ENCODE data around the gene CAPN12.

CAPN12 gene

GRCh38 chr19:38723990-38724854 is 20.1 kb downstream of the CAPN12 start:
- no peak for DNase-seq

- no peak for DNase-seq
Measured at GRCh38 chr19:38723606-38723965, 20.7 kb downstream of the CAPN12 start.

- no peak for DNase-seq
Measured at GRCh38 chr19:38722947-38723605, 21.2 kb downstream of the CAPN12 start.

DNA sequence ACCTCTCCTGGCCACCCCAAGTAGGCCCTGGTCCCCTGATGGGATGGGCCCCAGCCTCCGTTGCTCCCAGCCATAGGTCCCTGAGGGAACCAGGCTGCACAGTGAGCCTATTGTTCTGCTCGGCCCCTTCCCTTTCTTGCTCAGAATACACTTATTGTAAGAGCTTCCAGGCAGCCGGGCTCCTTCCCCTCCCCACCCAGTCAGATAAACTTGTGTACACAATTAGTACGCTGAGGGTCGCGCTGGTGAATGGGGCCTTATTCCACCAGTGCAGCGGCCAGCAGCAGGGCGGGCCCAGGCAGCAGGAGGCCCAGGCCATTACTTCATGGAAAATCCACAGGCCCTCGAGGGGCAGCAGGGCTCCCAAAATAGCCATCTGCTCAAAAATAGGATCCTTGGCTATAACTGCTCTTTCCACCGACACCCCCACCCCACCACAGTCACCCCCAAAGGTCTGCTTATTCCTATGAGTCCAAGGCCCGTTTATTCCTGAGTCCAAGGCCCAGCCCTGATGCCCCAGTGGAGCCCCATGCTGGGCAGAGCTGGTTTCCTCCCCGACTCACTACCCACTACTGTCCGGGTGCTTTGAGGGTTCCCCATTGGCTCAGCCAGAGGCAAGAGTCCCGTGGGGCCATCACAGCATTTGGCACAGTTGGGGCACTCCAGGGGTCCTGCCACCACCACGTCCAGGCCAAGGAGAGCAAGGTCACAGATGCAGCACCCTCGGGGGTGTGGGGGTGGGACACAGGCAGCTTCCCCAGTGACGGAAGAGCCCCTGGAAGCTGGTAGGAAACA is 22.1 kb downstream of the CAPN12 start:
- no peak for DNase-seq

- no peak for DNase-seq
Measured at GRCh38 chr19:38721496-38721895, 22.8 kb downstream of the CAPN12 start.

- no peak for DNase-seq
Measured at GRCh38 chr19:38720559-38721236, 23.6 kb downstream of the CAPN12 start.

DNA sequence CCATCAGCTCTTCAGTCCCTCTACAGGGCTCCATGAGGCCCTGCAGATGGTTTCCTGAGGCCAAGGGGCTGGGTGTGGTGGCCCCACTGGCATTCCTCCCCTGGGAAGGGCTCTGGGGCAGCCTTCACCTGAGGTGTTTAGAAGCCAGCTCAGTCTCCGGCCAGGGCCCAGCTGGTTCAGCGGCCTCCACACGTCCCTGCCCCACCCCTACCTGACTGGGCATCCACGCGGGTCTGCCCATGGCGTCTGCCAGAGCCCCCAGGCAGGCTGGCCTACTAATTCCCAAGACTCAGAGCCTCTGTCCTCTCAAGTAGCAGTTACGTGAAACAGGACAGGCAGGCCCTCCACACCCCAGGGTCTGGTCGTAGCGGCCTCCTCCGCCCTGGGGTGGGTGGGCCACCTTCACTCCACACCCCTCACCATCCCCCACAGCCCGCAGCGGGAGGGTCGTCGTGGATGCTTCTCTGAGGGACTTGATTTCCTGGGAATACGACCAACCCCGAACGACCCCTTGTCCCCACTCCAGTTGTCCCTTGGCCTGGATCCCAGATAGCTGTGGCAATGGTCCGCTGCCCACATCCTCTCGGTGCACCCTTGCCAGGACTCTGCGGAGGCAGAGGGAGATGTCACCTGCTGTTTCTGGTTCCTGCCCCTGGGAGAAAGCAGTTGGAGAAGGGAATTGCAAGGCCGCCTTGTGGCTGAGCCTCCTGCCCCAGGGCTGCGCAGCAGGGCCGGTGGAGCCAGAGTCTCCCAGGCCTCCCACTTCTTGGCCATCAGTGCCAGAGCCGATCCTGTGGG is 24.3 kb downstream of the CAPN12 start:
- DNase-seq = no peak

GRCh38 chr19:38718747-38719543 is 25.3 kb downstream of the CAPN12 start:
- no peak for DNase-seq

DNA sequence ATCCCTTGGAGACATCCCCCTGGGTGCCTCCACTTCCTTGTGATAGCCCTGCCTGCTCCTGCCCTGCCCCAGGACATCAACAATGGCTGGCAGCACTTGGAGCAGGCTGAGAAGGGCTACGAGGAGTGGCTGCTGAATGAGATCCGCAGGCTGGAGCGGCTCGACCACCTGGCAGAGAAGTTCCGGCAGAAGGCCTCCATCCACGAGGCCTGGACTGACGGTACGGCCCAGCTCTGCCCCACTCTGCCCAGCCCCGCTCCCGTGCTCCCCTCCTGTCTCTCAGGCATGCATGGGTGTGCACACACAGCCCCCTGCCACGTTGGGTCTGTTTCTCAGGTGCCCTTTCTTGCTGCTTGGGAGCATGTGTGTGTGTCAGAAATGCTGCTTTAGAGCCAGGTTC is 26.4 kb downstream of the CAPN12 start:
- no peak for DNase-seq

- DNase-seq = no peak
Measured at GRCh38 chr19:38717051-38717450, 27.2 kb downstream of the CAPN12 start.

GRCh38 chr19:38715555-38715954 is 28.7 kb downstream of the CAPN12 start:
- no peak for DNase-seq

DNA sequence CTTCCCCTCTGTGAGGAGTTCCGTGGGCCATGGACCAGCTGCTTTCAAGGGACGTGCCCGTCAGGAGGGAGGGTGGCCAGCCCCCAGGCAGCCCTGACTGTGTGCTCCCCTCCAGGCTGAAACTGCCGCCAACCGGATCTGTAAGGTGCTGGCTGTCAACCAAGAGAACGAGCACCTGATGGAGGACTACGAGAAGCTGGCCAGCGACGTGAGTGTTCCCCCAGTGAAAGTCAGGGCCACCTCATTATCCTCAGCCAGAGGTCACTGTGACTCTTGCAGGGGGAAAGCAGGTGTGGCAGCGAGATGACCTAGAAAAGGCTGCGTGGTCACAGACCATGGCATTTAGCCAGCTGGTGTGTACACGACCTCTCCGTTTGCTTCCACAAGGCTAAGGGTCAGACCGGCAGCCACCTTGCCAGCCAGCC is 29.9 kb downstream of the CAPN12 start:
- DNase-seq = no peak

GRCh38 chr19:38713865-38714264 is 30.4 kb downstream of the CAPN12 start:
- no peak for DNase-seq

DNA sequence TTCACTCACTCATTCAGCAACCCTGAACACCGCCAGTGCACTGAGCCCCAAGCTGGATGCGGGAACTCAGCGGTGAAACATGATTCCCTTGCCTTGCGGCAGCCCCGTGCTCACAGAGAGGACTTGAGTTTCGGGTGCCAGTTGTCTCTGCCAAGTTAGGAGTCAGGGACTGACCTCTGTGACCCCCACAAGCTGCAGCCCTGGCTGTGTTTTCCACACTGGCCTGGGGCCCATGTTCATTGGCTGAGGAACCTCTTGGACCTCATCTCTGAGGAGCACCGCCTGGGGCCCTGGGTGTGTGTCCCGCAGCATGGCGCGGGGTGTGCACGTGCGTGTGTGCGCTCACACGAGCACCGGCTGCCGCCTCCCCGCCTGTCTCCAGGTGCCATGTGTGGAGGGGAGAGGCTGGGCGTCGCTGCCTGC is 31.0 kb downstream of the CAPN12 start:
- DNase-seq = no peak

GRCh38 chr19:38712161-38712748 is 32.0 kb downstream of the CAPN12 start:
- no peak for DNase-seq

DNA sequence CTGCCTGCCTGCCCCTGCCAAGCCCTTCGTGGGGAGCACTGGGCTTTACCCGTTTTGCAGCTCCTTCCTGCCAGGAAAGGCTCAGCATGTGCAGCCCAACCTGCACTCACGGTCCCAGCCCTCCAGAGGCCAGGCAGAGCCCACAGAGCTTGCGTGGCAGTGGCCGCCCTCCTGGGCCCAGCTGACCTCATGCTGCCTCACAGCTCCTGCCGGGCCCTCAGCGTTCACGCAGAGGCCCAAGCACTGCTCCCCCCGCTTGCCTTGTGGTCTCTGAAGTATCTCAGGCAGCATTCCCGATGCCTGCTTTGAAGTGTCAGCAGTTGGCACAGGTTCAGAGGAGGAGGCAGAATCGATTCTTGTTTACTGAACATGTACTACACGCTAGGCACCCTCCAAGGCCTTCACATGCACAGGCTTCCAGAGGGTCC is 32.5 kb downstream of the CAPN12 start:
- no peak for DNase-seq

- no peak for DNase-seq
Measured at GRCh38 chr19:38710928-38711725, 33.1 kb downstream of the CAPN12 start.

DNA sequence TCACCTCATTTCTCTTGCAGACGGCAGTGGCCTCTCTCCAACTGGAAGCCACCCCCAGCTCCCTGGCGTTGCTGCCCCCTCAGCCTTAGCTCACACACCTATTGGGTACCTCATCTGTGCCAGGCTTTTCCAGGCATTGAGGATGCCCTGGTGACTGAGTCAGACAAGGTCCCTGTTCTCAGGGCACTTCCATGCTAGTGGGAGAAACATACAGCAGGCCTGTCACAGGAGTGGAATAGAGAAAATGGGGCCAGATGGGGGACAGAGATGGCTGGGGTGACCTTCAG is 33.9 kb downstream of the CAPN12 start:
- DNase-seq = no peak

DNA sequence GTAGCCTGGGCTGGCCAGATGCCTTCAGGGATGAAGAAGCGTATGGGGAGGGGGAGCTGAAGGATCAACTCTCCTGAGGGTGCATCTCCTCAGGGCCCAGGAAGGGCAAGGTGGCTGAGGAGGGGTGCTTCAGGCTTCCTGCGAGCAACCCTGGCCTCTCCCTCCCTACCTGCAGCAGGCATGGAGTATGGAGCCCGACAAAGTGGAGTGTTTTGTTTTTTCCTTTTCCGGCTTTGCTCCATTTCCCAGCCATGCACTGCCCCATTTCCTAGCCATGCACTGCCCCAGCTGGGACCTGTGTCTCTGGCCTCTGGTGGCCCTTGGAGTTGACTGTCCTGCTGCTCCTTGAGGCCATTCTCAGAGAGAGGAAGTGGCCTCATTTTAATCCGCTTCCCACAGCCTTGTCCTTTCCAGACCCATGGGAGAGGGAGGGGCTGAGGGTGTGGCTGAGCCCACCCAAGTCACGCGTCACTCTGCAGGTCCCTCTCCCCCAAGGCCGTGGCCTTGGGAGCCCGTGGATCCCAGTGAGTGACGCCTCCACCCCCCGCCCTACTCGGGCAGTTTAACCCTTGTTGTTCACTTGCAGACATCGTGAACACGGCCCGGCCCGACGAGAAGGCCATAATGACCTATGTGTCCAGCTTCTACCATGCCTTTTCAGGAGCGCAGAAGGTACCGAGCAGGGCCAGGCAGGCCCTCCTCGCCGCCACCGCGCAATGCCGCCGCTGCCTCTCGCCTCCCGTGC is 34.4 kb downstream of the CAPN12 start:
- DNase-seq = no peak
